SU-DHL-6 (cell line): ENCODE measurements around the gene COQ8A.
"Not testable (repeated sequence)": the region's sequence is repeated elsewhere in the genome, so short reads cannot be mapped to it uniquely, and the experiment has no call there.

Source experiments
- H2AFZ ChIP-seq: fragments of 200-600 bp; sonication (generic); 2 replicates; pipeline ENCODE4 v1.6.1; 2014; ENCODE audit warnings: low read depth, mild to moderate bottlenecking, moderate library complexity, mixed read lengths, antibody characterized with exemption, low read length; ENCODE audit not compliant: severe bottlenecking
- H3F3A ChIP-seq: fragments of 200-600 bp; shearing (Covaris generic); 2 replicates; pipeline ENCODE4 v1.6.0; 2016; ENCODE audit warnings: antibody characterized with exemption, mild to moderate bottlenecking; ENCODE audit not compliant: insufficient read depth
- H3K27ac ChIP-seq: fragments of 200-600 bp; sonication (generic); 2 replicates; pipeline ENCODE4 v1.5.1; 2016; ENCODE audit warnings: low read depth, mild to moderate bottlenecking, low read length, moderate library complexity, mixed read lengths
- H3K27me3 ChIP-seq: fragments of 200-600 bp; sonication (generic), shearing (Covaris generic); 2 replicates; pipeline ENCODE4 v1.6.0; 2014; ENCODE audit warnings: mild to moderate bottlenecking, low read length
- H3K36me3 ChIP-seq: fragments of 200-600 bp; sonication (generic); 2 replicates; pipeline ENCODE4 v1.6.1; 2014; ENCODE audit warnings: mild to moderate bottlenecking, low read length, mixed read lengths
- H3K4me2 ChIP-seq: fragments of 300-600, 200-600 bp; shearing (Covaris generic), sonication (generic); 2 replicates; pipeline ENCODE4 v1.6.0; 2014; ENCODE audit warnings: low read length, low read depth, mild to moderate bottlenecking; ENCODE audit not compliant: poor library complexity, severe bottlenecking
- H3K4me3 ChIP-seq: fragments of 200-600 bp; sonication (generic); 2 replicates; pipeline ENCODE4 v1.5.1; 2014; ENCODE audit warnings: antibody characterized with exemption, low read length, mild to moderate bottlenecking, mixed read lengths; ENCODE audit not compliant: insufficient read depth, poor library complexity, severe bottlenecking
- H3K79me2 ChIP-seq: fragments of 200-600 bp; sonication (generic); 2 replicates; pipeline ENCODE4 v1.6.1; 2014; ENCODE audit warnings: mild to moderate bottlenecking, low read length, moderate library complexity; ENCODE audit not compliant: insufficient read depth
- H3K9ac ChIP-seq: fragments of 200-600 bp; sonication (generic); 2 replicates; pipeline ENCODE4 v1.7.0; 2014; ENCODE audit warnings: mild to moderate bottlenecking, low read length
- H3K9me2 ChIP-seq: fragments of 200-600 bp; sonication (generic); replicated peaks from 2 replicates; pipeline ENCODE4 v1.6.1; 2014; ENCODE audit warnings: low read length; ENCODE audit not compliant: insufficient read depth
- H3K9me3 ChIP-seq: fragments of 200-600 bp; sonication (generic); 2 replicates; pipeline ENCODE4 v1.6.1; 2014; ENCODE audit warnings: low read length, mixed read lengths; ENCODE audit not compliant: insufficient read depth
- H4K20me1 ChIP-seq: fragments of 200-600 bp; sonication (generic); 2 replicates; pipeline ENCODE4 v1.6.1; 2014; ENCODE audit warnings: low read depth, mild to moderate bottlenecking, antibody characterized with exemption, low read length, moderate library complexity, mixed read lengths
- EZH2phosphoT487 ChIP-seq: fragments of 200-600 bp; sonication (generic), shearing (Covaris generic); conservative IDR thresholded peaks from 2 replicates; pipeline ENCODE4 v1.6.1; 2018; ENCODE audit warnings: mild to moderate bottlenecking, antibody characterized with exemption, low read length, moderate library complexity, mixed read lengths
- TF ChIP-seq, protein P1 (sequence below): fragments of 200-600 bp; sonication (generic); IDR thresholded peaks from one replicate; pipeline ENCODE4 v1.5.1; 2017; ENCODE audit warnings: antibody characterized with exemption, mild to moderate bottlenecking, low read length, moderate library complexity; ENCODE audit not compliant: insufficient read depth, poor library complexity, severe bottlenecking

The COQ8A gene

DNA sequence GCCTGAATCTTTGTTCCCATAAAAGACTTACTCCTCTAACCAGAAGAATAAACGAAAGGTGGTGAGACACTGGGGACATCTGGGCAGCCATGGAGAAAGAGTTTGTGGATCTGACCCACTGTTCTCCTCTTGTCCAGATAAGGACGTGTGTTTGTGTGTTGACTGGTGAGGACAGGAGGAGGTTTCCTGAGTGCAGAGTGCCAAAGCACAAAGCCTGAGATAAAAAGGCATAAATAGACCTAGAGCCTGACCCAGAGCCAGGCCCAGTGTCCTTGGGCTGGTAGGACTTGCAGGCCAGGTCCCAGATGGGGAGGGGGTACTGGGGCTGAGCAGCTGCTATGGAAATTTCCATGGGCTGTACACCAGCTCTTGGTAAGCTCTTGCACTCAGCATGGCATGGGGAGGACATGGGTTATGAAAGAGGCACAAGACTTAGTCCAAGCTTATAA, 19.6 kb upstream of the COQ8A start:
- no peaks in the 10 kb centered on the region for H3F3A ChIP-seq
- no peaks in the 10 kb centered on the region for H3K27me3 ChIP-seq
- H3K36me3 ChIP-seq, result no peaks in the 10 kb centered on the region
- TF ChIP-seq, protein P1, sequence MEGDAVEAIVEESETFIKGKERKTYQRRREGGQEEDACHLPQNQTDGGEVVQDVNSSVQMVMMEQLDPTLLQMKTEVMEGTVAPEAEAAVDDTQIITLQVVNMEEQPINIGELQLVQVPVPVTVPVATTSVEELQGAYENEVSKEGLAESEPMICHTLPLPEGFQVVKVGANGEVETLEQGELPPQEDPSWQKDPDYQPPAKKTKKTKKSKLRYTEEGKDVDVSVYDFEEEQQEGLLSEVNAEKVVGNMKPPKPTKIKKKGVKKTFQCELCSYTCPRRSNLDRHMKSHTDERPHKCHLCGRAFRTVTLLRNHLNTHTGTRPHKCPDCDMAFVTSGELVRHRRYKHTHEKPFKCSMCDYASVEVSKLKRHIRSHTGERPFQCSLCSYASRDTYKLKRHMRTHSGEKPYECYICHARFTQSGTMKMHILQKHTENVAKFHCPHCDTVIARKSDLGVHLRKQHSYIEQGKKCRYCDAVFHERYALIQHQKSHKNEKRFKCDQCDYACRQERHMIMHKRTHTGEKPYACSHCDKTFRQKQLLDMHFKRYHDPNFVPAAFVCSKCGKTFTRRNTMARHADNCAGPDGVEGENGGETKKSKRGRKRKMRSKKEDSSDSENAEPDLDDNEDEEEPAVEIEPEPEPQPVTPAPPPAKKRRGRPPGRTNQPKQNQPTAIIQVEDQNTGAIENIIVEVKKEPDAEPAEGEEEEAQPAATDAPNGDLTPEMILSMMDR, result no peak
- no peak for TF ChIP-seq EZH2phosphoT487
- H3K4me2 ChIP-seq, result no peak overlapping the region
- H2AFZ ChIP-seq, result no peak overlapping the region
- no peaks in the 10 kb centered on the region for H3K79me2 ChIP-seq
- H3K9ac ChIP-seq, result no peak overlapping the region
- no peaks in the 10 kb centered on the region for H3K9me2 ChIP-seq
- H4K20me1 ChIP-seq, result no peaks in the 10 kb centered on the region
- H3K27ac ChIP-seq, result no peak overlapping the region
- no peaks in the 10 kb centered on the region for H3K9me3 ChIP-seq
- H3K4me3 ChIP-seq, result no peak overlapping the region

DNA sequence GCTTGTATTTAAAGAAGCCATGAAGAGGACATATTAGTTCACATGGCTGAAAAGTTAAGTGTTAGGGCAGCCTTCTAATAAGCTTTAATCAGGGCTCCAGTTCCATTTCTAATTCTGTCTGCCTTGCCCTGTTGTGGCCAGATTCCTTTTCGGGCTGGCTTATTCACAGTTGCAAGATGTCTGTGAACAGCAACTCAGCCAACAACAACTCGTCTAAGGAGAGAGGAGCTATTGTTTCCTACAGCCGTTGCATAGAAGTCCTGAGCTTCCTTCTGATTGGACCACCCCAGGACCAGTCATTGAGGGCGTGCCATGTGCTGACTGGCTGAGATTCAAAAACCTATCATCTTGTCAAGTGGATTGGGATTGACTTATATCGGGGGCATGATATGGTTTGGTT, 18.6 kb upstream of the COQ8A start:
- no peak overlapping the region for H2AFZ ChIP-seq
- no peaks in the 10 kb centered on the region for H3K9me3 ChIP-seq
- H3K79me2 ChIP-seq, result no peaks in the 10 kb centered on the region
- H3K9ac ChIP-seq, result no peak overlapping the region
- H3F3A ChIP-seq, result no peaks in the 10 kb centered on the region
- TF ChIP-seq, protein P1, result no peak
- no peak for TF ChIP-seq EZH2phosphoT487
- H3K4me3 ChIP-seq, result no peak overlapping the region
- no peak overlapping the region for H3K4me2 ChIP-seq
- H3K36me3 ChIP-seq, result no peaks in the 10 kb centered on the region
- H3K9me2 ChIP-seq, result no peaks in the 10 kb centered on the region
- no peaks in the 10 kb centered on the region for H4K20me1 ChIP-seq
- no peak overlapping the region for H3K27ac ChIP-seq
- no peaks in the 10 kb centered on the region for H3K27me3 ChIP-seq

DNA sequence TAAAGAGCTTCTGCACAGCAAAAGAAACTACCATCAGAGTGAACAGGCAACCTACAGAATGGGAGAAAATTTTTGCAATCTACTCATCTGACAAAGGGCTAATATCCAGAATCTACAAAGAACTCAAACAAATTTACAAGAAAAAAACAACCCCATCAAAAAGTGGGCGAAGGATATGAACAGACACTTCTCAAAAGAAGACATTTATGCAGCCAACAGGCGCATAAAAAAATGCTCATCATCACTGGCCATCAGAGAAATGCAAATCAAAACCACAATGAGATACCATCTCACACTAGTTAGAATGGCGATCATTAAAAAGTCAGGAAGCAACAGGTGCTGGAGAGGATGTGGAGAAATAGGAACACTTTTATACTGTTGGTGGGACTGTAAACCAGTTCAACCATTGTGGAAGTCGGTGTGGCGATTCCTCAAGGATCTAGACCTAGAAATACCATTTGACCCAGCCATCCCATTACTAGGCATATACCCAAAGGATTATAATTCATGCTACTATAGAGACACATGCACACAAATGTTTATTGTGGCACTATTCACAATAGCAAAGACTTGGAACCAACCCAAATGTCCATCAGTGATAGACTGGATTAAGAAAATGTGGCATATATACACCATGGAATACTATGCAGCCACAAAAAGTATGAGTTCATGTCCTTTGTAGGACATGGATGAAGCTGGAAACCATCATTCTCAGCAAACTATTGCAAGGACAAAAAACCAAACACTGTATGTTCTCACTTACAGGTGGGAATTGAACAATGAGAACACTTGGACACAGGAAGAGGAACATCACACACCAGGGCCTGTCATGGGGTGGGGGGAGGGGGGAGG, 10.6 kb upstream of the COQ8A start:
- H2AFZ ChIP-seq, H3K9ac ChIP-seq, H3K79me2 ChIP-seq: not testable (repeated sequence)

More for the DNA sequence above, 10.6 kb upstream of the COQ8A start:
- not testable (repeated sequence) for H3K9me2 ChIP-seq, H3K27ac ChIP-seq, H3K4me3 ChIP-seq, H4K20me1 ChIP-seq, H3K36me3 ChIP-seq, H3K4me2 ChIP-seq, H3K9me3 ChIP-seq, H3F3A ChIP-seq, H3K27me3 ChIP-seq
